Nephron progenitor cell (in vitro differentiated cells): ENCODE results near the gene PLEKHG7.
"Not testable (repeated sequence)": the region's sequence is repeated elsewhere in the genome, so short reads cannot be mapped to it uniquely, and the experiment has no call there.

ENCODE experiments used
- DNase-seq: peaks from one replicate; pipeline ENCODE4 v3.0.0; 2021
- H3K27ac Mint-ChIP-seq: 2 replicates; pipeline ENCODE4 v1.8.0; 2021; ENCODE audit warnings: mild to moderate bottlenecking, moderate library complexity, mixed read lengths
- H3K27me3 Mint-ChIP-seq: 2 replicates; pipeline ENCODE4 v1.8.0; 2021; ENCODE audit warnings: mild to moderate bottlenecking, low read depth, mixed read lengths; ENCODE audit not compliant: poor library complexity
- H3K36me3 Mint-ChIP-seq: 2 replicates; pipeline ENCODE4 v1.8.0; 2021; ENCODE audit warnings: low read depth, mixed read lengths
- H3K4me1 Mint-ChIP-seq: 2 replicates; pipeline ENCODE4 v1.8.0; 2021; ENCODE audit warnings: mixed read lengths
- H3K4me3 Mint-ChIP-seq: 2 replicates; pipeline ENCODE4 v1.8.0; 2021; ENCODE audit warnings: mild to moderate bottlenecking, moderate library complexity, mixed read lengths
- H3K9me3 Mint-ChIP-seq: 2 replicates; pipeline ENCODE4 v1.8.0; 2021; ENCODE audit warnings: mild to moderate bottlenecking, moderate library complexity, mixed read lengths
- CTCF ChIP-seq: fragments of 200-600 bp; sonication (generic); IDR thresholded peaks from 2 replicates; pipeline ENCODE4 v1.5.0; 2021; ENCODE audit warnings: antibody characterized with exemption

The PLEKHG7 gene

GRCh38 chr12:92702754-92703679 lies at the start of gene PLEKHG7:
Gene PLEKHG7 (plus strand): TSS chr12:92702989. CDS start chr12:92706632, 3,643 bp downstream.
- Mint-ChIP-seq H3K36me3 (no peaks in the 10 kb centered on the region), H3K9me3 (peaks cover under 1% of the 10 kb centered on the region), H3K4me1 (no peaks in the 10 kb centered on the region), H3K27me3 (no peaks in the 10 kb centered on the region), H3K4me3 (no peak within 1 kb of the TSS), H3K27ac (no peak within 1 kb of the TSS)
- no peak for DNase-seq
- no peak for TF ChIP-seq CTCF

- not testable (repeated sequence) for H3K4me3 Mint-ChIP-seq, H3K27me3 Mint-ChIP-seq, DNase-seq, H3K4me1 Mint-ChIP-seq, H3K36me3 Mint-ChIP-seq, H3K9me3 Mint-ChIP-seq, H3K27ac Mint-ChIP-seq
These were observed 48.5 kb upstream of the PLEKHG7 start for GRCh38 chr12:92654256-92654655.

- Mint-ChIP-seq H3K4me1 (peaks cover 3% of the 10 kb centered on the region), H3K36me3 (no peaks in the 10 kb centered on the region), H3K9me3 (no peaks in the 10 kb centered on the region), H3K27ac (no peak overlapping the region), H3K4me3 (no peak overlapping the region), H3K27me3 (peaks cover 7% of the 10 kb centered on the region)
- no peak for DNase-seq
- TF ChIP-seq CTCF: no peak
These were observed 47.9 kb upstream of the PLEKHG7 start for GRCh38 chr12:92654929-92655328.

GRCh38 chr12:92656911-92657310 lies 45.9 kb upstream of the PLEKHG7 start:
- Mint-ChIP-seq H3K36me3 (no peaks in the 10 kb centered on the region), H3K9me3 (no peaks in the 10 kb centered on the region), H3K27ac (no peak overlapping the region), H3K4me3 (no peak overlapping the region), H3K4me1 (no peaks in the 10 kb centered on the region), H3K27me3 (peaks cover 7% of the 10 kb centered on the region)
- TF ChIP-seq CTCF: no peak
- DNase-seq: no peak

GRCh38 chr12:92657770-92658169 lies 45.0 kb upstream of the PLEKHG7 start:
- Mint-ChIP-seq H3K4me3 (no peak overlapping the region), H3K9me3 (no peaks in the 10 kb centered on the region), H3K27me3 (peaks cover 7% of the 10 kb centered on the region), H3K36me3 (no peaks in the 10 kb centered on the region), H3K4me1 (no peaks in the 10 kb centered on the region), H3K27ac (no peak overlapping the region)
- DNase-seq: no peak
- no peak for TF ChIP-seq CTCF

GRCh38 chr12:92658611-92659010 lies 44.2 kb upstream of the PLEKHG7 start:
- H3K9me3 Mint-ChIP-seq: no peaks in the 10 kb centered on the region
- H3K27ac Mint-ChIP-seq: no peak overlapping the region
- no peak for DNase-seq
- peaks cover 7% of the 10 kb centered on the region for H3K27me3 Mint-ChIP-seq
- TF ChIP-seq CTCF: no peak
- no peaks in the 10 kb centered on the region for H3K36me3 Mint-ChIP-seq
- H3K4me3 Mint-ChIP-seq: no peak overlapping the region
- no peaks in the 10 kb centered on the region for H3K4me1 Mint-ChIP-seq
